CD4-positive, alpha-beta T cell (primary cell): ENCODE data around the gene PTPRM. TPM values are rescaled to one million over a fixed set of nuclear protein-coding genes. Genes with fewer than 3 reads are reported as not detected.

ENCODE experiments used
- ATAC-seq: fragments of 200-7000 bp; cut with Tn5 transposase; one replicate; pipeline ENCODE4 v1.10.0; 2022; ENCODE audit warnings: mild to moderate bottlenecking; ENCODE audit not compliant: poor library complexity
- CTCF ChIA-PET: fragments of 350-600 bp; sonication (Branson Sonifier 250); formaldehyde crosslinking; loops from one replicate; lab custom pipeline; 2021; ENCODE audit warnings: antibody characterized with exemption, inconsistent platforms; lab: Charles Lee
- POLR2A ChIA-PET: fragments of 350-600 bp; sonication (Branson Sonifier 250); formaldehyde crosslinking; loops from one replicate; lab custom pipeline; 2021; ENCODE audit warnings: antibody characterized with exemption, inconsistent platforms; lab: Charles Lee
- DNase-seq, 14 experiments: peaks; one replicate each; pipeline ENCODE4 v3.0.0-alpha.2; 2013 to 2020; ENCODE audit warnings: mixed read lengths in 2 of 14
- H3K27ac ChIP-seq, 2 donors: one replicate each; pipeline versions ENCODE4 v1.5.1 to v1.7.0; 2013; ENCODE audit warnings: low read length in 2 of 2, low read depth in 1 of 2, mild to moderate bottlenecking in 1 of 2
- H3K27me3 ChIP-seq, 2 experiments: 1 replicate in 1 of 2; 2 replicates in 1 of 2; pipeline versions ENCODE4 v1.6.1 to v1.7.0; 2013; ENCODE audit warnings: low read length in 2 of 2, control low read depth in 1 of 2, mild to moderate bottlenecking in 1 of 2, moderate library complexity in 1 of 2; ENCODE audit not compliant: insufficient read depth in 2 of 2, control insufficient read depth in 1 of 2
- H3K36me3 ChIP-seq: one replicate; pipeline ENCODE4 v1.6.1; 2013; ENCODE audit warnings: low read length, control low read depth; ENCODE audit not compliant: insufficient read depth
- H3K4me1 ChIP-seq: one replicate; pipeline ENCODE4 v1.6.1; 2013; ENCODE audit warnings: low read length, control low read depth; ENCODE audit not compliant: insufficient read depth
- H3K4me3 ChIP-seq: one replicate; pipeline ENCODE4 v1.5.1; 2013; ENCODE audit warnings: mild to moderate bottlenecking, low read length, moderate library complexity
- H3K9me3 ChIP-seq, 2 experiments: 1 replicate in 1 of 2; 2 replicates in 1 of 2; pipeline versions ENCODE4 v1.6.1 to v1.7.0; 2013; ENCODE audit warnings: low read length in 2 of 2, mild to moderate bottlenecking in 2 of 2, control low read depth in 1 of 2, moderate library complexity in 1 of 2; ENCODE audit not compliant: control insufficient read depth in 1 of 2, insufficient read depth in 1 of 2
- H3K27ac Mint-ChIP-seq: one replicate; pipeline ENCODE4 v1.8.0; 2020; ENCODE audit warnings: mixed read lengths
- H3K27me3 Mint-ChIP-seq: one replicate; pipeline ENCODE4 v1.8.0; 2021; ENCODE audit warnings: mixed read lengths
- H3K36me3 Mint-ChIP-seq: one replicate; pipeline ENCODE4 v1.8.0; 2021; ENCODE audit warnings: low read depth, mixed read lengths
- H3K4me1 Mint-ChIP-seq: one replicate; pipeline ENCODE4 v1.8.0; 2021; ENCODE audit warnings: low read depth, mixed read lengths
- H3K4me3 Mint-ChIP-seq: one replicate; pipeline ENCODE4 v1.8.0; 2020; ENCODE audit warnings: mild to moderate bottlenecking, mixed read lengths
- H3K9me3 Mint-ChIP-seq: one replicate; pipeline ENCODE4 v1.8.0; 2020; ENCODE audit warnings: mixed read lengths
- CTCF ChIP-seq: fragments of 200-600 bp; IDR thresholded peaks from one replicate; pipeline ENCODE4 v1.8.0; 2022; ENCODE audit warnings: antibody characterized with exemption, mild to moderate bottlenecking
- intact Hi-C, 2 experiments: fragments of 100-400 bp; cut with DNase I in 1 of 2; cut with micrococcal nuclease in 1 of 2; formaldehyde crosslinking; loops; one replicate each; pipeline versions ENCODE4 v1.15.1 to v1.9.0; 2023 to 2025; cut with DNase I, micrococcal nuclease
- total RNA-seq, 174 experiments: library from RNA in 2 of 174; stranded (reverse) in 2 of 174; gene quantifications; one replicate each; pipeline ENCODE4 v1.2.3 and lab custom pipeline; 2021 to 2026

PTPRM gene
- total RNA-seq, 2 experiments from 2014 or later = 21.7 to 21.9 TPM

- Histone ChIP-seq H3K9me3 (peaks cover 0 to 15% of the 10 kb centered on the region in 2 experiments), H3K36me3 (no peaks in the 10 kb centered on the region), H3K4me1 (no peaks in the 10 kb centered on the region), H3K27ac (no peak overlapping the region), H3K4me3 (no peak overlapping the region), H3K27me3 (no peaks in the 10 kb centered on the region)
- H3K27ac Mint-ChIP-seq = no peak overlapping the region
- no peak for ATAC-seq
- no peak overlapping the region for H3K4me3 Mint-ChIP-seq
- no peaks in the 10 kb centered on the region for H3K27me3 Mint-ChIP-seq
- H3K4me1 Mint-ChIP-seq = no peaks in the 10 kb centered on the region
- CTCF ChIA-PET = no interaction called here
- no peaks in the 10 kb centered on the region for H3K9me3 Mint-ChIP-seq
- intact Hi-C loops = no loop called here
- no peak for TF ChIP-seq CTCF
- POLR2A ChIA-PET = no interaction called here
- no peaks in the 10 kb centered on the region for H3K36me3 Mint-ChIP-seq
- no peak for DNase-seq
These were observed 861.8 kb downstream of the PTPRM start for GRCh38 chr18:8428951-8429350.

GRCh38 chr18:8431036-8431435 lies 863.9 kb downstream of the PTPRM start:
- Histone ChIP-seq H3K4me1 (no peaks in the 10 kb centered on the region), H3K27ac (no peak overlapping the region), H3K27me3 (no peaks in the 10 kb centered on the region), H3K9me3 (peaks cover 0 to 24% of the 10 kb centered on the region in 2 experiments), H3K4me3 (no peak overlapping the region), H3K36me3 (no peaks in the 10 kb centered on the region)
- intact Hi-C loops = no loop called here
- Mint-ChIP-seq H3K4me3 (no peak overlapping the region), H3K27me3 (no peaks in the 10 kb centered on the region), H3K9me3 (no peaks in the 10 kb centered on the region), H3K27ac (no peak overlapping the region), H3K4me1 (no peaks in the 10 kb centered on the region), H3K36me3 (no peaks in the 10 kb centered on the region)
- CTCF ChIA-PET = no interaction called here
- TF ChIP-seq CTCF = no peak
- ATAC-seq = no peak
- POLR2A ChIA-PET = no interaction called here
- DNase-seq = no peak

GRCh38 chr18:8433323-8433722 lies 866.2 kb downstream of the PTPRM start:
- intact Hi-C loops = no loop called here
- POLR2A ChIA-PET = no interaction called here

More at GRCh38 chr18:8433323-8433722, 866.2 kb downstream of the PTPRM start:
- TF ChIP-seq CTCF = no peak
- H3K27ac Mint-ChIP-seq = no peak overlapping the region
- H3K27me3 Mint-ChIP-seq = no peaks in the 10 kb centered on the region
- no peaks in the 10 kb centered on the region for H3K36me3 Mint-ChIP-seq
- CTCF ChIA-PET = no interaction called here
- H3K9me3 Mint-ChIP-seq = no peaks in the 10 kb centered on the region
- ATAC-seq (no peak), DNase-seq (no peak)
- Histone ChIP-seq H3K4me3 (no peak overlapping the region), H3K9me3 (peaks cover 0 to 22% of the 10 kb centered on the region in 2 experiments), H3K36me3 (no peaks in the 10 kb centered on the region), H3K4me1 (no peaks in the 10 kb centered on the region), H3K27me3 (no peaks in the 10 kb centered on the region), H3K27ac (no peak overlapping the region)
- no peaks in the 10 kb centered on the region for H3K4me1 Mint-ChIP-seq
- H3K4me3 Mint-ChIP-seq = no peak overlapping the region
